Uterus (tissue), 2 donors: ENCODE measurements around the gene FAM124B.
"Not testable (repeated sequence)": the region's sequence is repeated elsewhere in the genome, so short reads cannot be mapped to it uniquely, and the experiment has no call there.

Source experiments
- CTCF ChIP-seq, 4 experiments: fragments of 200-600 bp in 2 of 4; fragments of 450-650 bp in 2 of 4; sonication (generic) in 2 of 4; IDR thresholded peaks; one replicate each; pipeline ENCODE4 v1.5.1; 2016 to 2019; ENCODE audit warnings: antibody characterized with exemption in 4 of 4, mild to moderate bottlenecking in 2 of 4, moderate library complexity in 1 of 4
- POLR2A ChIP-seq, 2 donors: fragments of 450-650 bp; IDR thresholded peaks; one replicate each; pipeline ENCODE4 v1.6.1; 2016; ENCODE audit warnings: antibody characterized with exemption in 2 of 2, mild to moderate bottlenecking in 1 of 2, moderate library complexity in 1 of 2

DNA sequence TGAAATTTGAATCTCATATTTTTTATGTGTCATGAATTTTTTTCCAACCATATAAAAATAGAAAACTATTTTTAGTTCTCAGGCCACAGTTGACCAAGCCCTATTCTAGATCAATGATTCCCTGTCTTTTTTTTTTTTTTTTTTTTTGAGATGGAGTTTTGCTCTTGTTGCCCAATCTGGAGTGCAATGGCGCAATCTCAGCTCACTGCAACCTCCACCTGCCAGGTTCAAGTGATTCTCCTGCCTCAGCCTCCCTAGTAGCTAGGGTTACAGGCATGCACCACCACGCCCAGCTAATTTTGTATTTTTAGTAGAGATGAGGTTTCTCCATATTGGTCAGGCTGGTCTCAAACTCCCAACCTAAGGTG lies 19.6 kb downstream of the FAM124B start:
- TF ChIP-seq CTCF, POLR2A (IDR thresholded peaks at IDR 0.05): not testable (repeated sequence)
